SK-N-DZ (cell line): ENCODE results near the gene CCR3.

ENCODE experiments used
- DNase-seq: peaks from one replicate; pipeline ENCODE4 v3.0.0-alpha.2; 2015; ENCODE audit warnings: low spot score

Gene CCR3

GRCh38 chr3:46297658-46298423 is 55.6 kb downstream of the CCR3 start:
- no peak for DNase-seq

GRCh38 chr3:46298871-46299607 is 56.8 kb downstream of the CCR3 start:
- DNase-seq, result no peak

GRCh38 chr3:46299608-46300460 is 57.6 kb downstream of the CCR3 start:
- no peak for DNase-seq

- no peak for DNase-seq
These were observed 58.2 kb downstream of the CCR3 start for GRCh38 chr3:46300461-46300789.

GRCh38 chr3:46301122-46301835 is 59.0 kb downstream of the CCR3 start:
- no peak for DNase-seq

- DNase-seq, result no peak
These were observed 61.0 kb downstream of the CCR3 start for GRCh38 chr3:46303240-46303639.

- no peak for DNase-seq
These were observed 62.5 kb downstream of the CCR3 start for GRCh38 chr3:46304739-46305138.

- DNase-seq, result no peak
These were observed 70.7 kb downstream of the CCR3 start for GRCh38 chr3:46312991-46313390.

- no peak for DNase-seq
These were observed 72.3 kb downstream of the CCR3 start for GRCh38 chr3:46314517-46314916.

- DNase-seq, result no peak
These were observed 73.9 kb downstream of the CCR3 start for GRCh38 chr3:46316206-46316605.
